GM12878 (cell line): ENCODE results near the gene KRT6B. TPM values are rescaled to one million over a fixed set of nuclear protein-coding genes. Genes with fewer than 3 reads are reported as not detected.

Source experiments
- ATAC-seq: fragments of 200-7000 bp; cut with Tn5 transposase; 3 replicates; pipeline ENCODE4 v1.9.1; 2020; ENCODE audit warnings: mild to moderate bottlenecking, moderate library complexity
- BruUV-seq: library from RNA; stranded (reverse); fragments of 400-500 nt; replicated peaks from 2 replicates; lab custom pipeline; 2021; lab: Mats Ljungman, UMichigan
- CTCF ChIA-PET: fragments of 300-600 bp; sonication (Branson Sonifier 250); formaldehyde crosslinking; extraction: SDS; loops from one replicate; lab custom pipeline; 2021; ENCODE audit warnings: inconsistent platforms; lab: Yijun Ruan, JAX
- POLR2A ChIA-PET: fragments of 350-600 bp; formaldehyde crosslinking; extraction: SDS; loops from one replicate; lab custom pipeline; 2021; ENCODE audit warnings: inconsistent platforms; lab: Charles Lee
- RAD21 ChIA-PET: fragments of 300-600 bp; sonication (Branson Sonifier 250); formaldehyde crosslinking; loops from one replicate; lab custom pipeline; 2023; ENCODE audit warnings: antibody characterized with exemption; ENCODE audit not compliant: unreplicated experiment; lab: Charles Lee
- SMC1A ChIA-PET: fragments of 300-600 bp; sonication (Branson Sonifier 250); formaldehyde crosslinking; loops from one replicate; lab custom pipeline; 2023; ENCODE audit not compliant: unreplicated experiment, uncharacterized antibody; lab: Charles Lee
- DNase-seq: peaks from one replicate; pipeline ENCODE4 v3.0.0-alpha.2; 2011; ENCODE audit warnings: low read depth, low spot score
- FAIRE-seq: peaks from 3 replicates; lab custom pipeline; 2011; peaks lifted over from hg19 to GRCh38; lab: Jason Lieb, UNC
- H2AFZ ChIP-seq: 2 replicates; pipeline ENCODE4 v1.6.0; 2011; ENCODE audit warnings: low read depth, low read length, control low read depth; ENCODE audit not compliant: control insufficient read depth
- H3K27ac ChIP-seq: 2 replicates; pipeline ENCODE4 v1.5.1; 2011; ENCODE audit warnings: control low read depth; ENCODE audit not compliant: control insufficient read depth, insufficient read depth
- H3K27me3 ChIP-seq, 2 experiments: replicated peaks in 1 of 2; 2 replicates each; pipeline versions ENCODE4 v1.6.0 to v1.6.1; 2011; ENCODE audit warnings: low read length in 1 of 2; ENCODE audit not compliant: control insufficient read depth in 2 of 2, insufficient read depth in 2 of 2
- H3K36me3 ChIP-seq, 2 experiments: 2 replicates each; pipeline ENCODE4 v1.5.1; 2011; ENCODE audit warnings: low read length in 1 of 2; ENCODE audit not compliant: control insufficient read depth in 2 of 2, insufficient read depth in 2 of 2
- H3K4me1 ChIP-seq: 2 replicates; pipeline ENCODE4 v1.6.1; 2011; ENCODE audit warnings: mild to moderate bottlenecking, low read length, moderate library complexity, mixed read lengths; ENCODE audit not compliant: control insufficient read depth, insufficient read depth
- H3K4me2 ChIP-seq: 2 replicates; pipeline ENCODE4 v1.6.0; 2011; ENCODE audit warnings: control low read depth; ENCODE audit not compliant: control insufficient read depth, insufficient read depth
- H3K4me3 ChIP-seq: fragments of 200-600 bp; sonication (generic); 2 replicates; pipeline ENCODE4 v1.5.1; 2016
- H3K79me2 ChIP-seq: 2 replicates; pipeline ENCODE4 v1.6.0; 2011; ENCODE audit warnings: low read length; ENCODE audit not compliant: control insufficient read depth, insufficient read depth
- H3K9ac ChIP-seq: 2 replicates; pipeline ENCODE4 v1.8.0; 2011; ENCODE audit warnings: low read length, control low read depth, mixed read lengths; ENCODE audit not compliant: control insufficient read depth, insufficient read depth
- H3K9me3 ChIP-seq: replicated peaks from 3 replicates; pipeline ENCODE4 v1.5.1; 2011; ENCODE audit warnings: mild to moderate bottlenecking, low read length; ENCODE audit not compliant: control insufficient read depth, insufficient read depth
- H4K20me1 ChIP-seq: 2 replicates; pipeline ENCODE4 v1.6.0; 2011; ENCODE audit not compliant: control insufficient read depth, insufficient read depth
- BHLHE40 ChIP-seq, 2 experiments: fragments of 450-650 bp in 1 of 2; IDR thresholded peaks; 2 replicates each; pipeline ENCODE4 v1.6.1; 2011 to 2017; ENCODE audit warnings: low read depth in 2 of 2, borderline replicate concordance in 1 of 2, improper control_type of control experiment in 1 of 2, low read length in 1 of 2, mild to moderate bottlenecking in 1 of 2
- CEBPB ChIP-seq, 2 experiments: fragments of 150-350 bp in 1 of 2; IDR thresholded peaks; 2 replicates each; pipeline ENCODE4 v1.6.1; 2012 to 2014; ENCODE audit warnings: low read depth in 2 of 2, low read length in 2 of 2, borderline replicate concordance in 1 of 2, inconsistent platforms in 1 of 2
- RB1 ChIP-seq: fragments of 450-650 bp; formaldehyde crosslinking; IDR thresholded peaks from 2 replicates; pipeline ENCODE4 v1.6.1; 2017; ENCODE audit warnings: mild to moderate bottlenecking, borderline replicate concordance
- SREBF2 ChIP-seq: IDR thresholded peaks from 2 replicates; pipeline ENCODE4 v1.6.1; 2012; ENCODE audit warnings: mild to moderate bottlenecking, low read length
- TCF7 ChIP-seq: IDR thresholded peaks from 2 replicates; pipeline ENCODE4 v1.6.1; 2014; ENCODE audit warnings: antibody characterized with exemption, borderline replicate concordance
- WGBS: methylation state at CpG from one replicate; pipeline ENCODE4 v1.1.6; 2016; ENCODE audit warnings: low lambda C conversion rate; ENCODE audit not compliant: insufficient replicate concordance, insufficient coverage; ENCODE audit errors: missing lambda C conversion rate; 5-methylcytosine and 5-hydroxymethylcytosine counted together
- in situ Hi-C: fragments of 300-500 bp; cut with MboI; formaldehyde crosslinking; loops from 9 replicates; pipeline ENCODE4 v1.14.3; 2018; ENCODE audit warnings: mixed read lengths
- intact Hi-C: fragments of 100-400 bp; cut with micrococcal nuclease; formaldehyde crosslinking; loops from one replicate; pipeline ENCODE4 v1.14.2; 2022; ENCODE audit not compliant: unreplicated experiment
- polyA plus RNA-seq, 11 experiments: library from polyadenylated mRNA; depleted of rRNA in 4 of 11; unstranded in 6 of 11; stranded (reverse) in 5 of 11; fragments of >200 nt; fragmentation: Nextera tagmentation in 4 of 11; fragmentation: Illumina TruSeq in 1 of 11; extraction: Ambion mirVana in 4 of 11; extraction: Trizol in 1 of 11; gene quantifications; 1 replicate in 1 of 11; 2 replicates in 10 of 11; pipeline versions ENCODE4 v1.2.1 to v1.2.3, GENCODE V29; 2011 to 2016; ENCODE audit warnings: inconsistent platforms in 2 of 11, missing spikeins in 2 of 11, low read depth in 1 of 11
- total RNA-seq, 4 experiments: library from RNA; depleted of rRNA in 3 of 4; stranded (reverse); fragments of >200 nt in 3 of 4; fragmentation: Illumina TruSeq in 1 of 4; extraction: Trizol in 1 of 4; gene quantifications; 2 replicates each; pipeline versions ENCODE4 v1.2.1 to v1.2.3, GENCODE V29; 2013 to 2021
- TF ChIP-seq, protein P1 (sequence below): fragments of 450-650 bp; formaldehyde crosslinking; IDR thresholded peaks from 2 replicates; pipeline ENCODE4 v1.5.0; 2022; ENCODE audit warnings: mild to moderate bottlenecking, missing genetic modification characterization
- TF ChIP-seq, protein P2 (sequence below): fragments of 450-650 bp; IDR thresholded peaks from 2 replicates; pipeline ENCODE4 v1.6.1; 2017; ENCODE audit warnings: mild to moderate bottlenecking, low read depth, inconsistent platforms; ENCODE audit not compliant: poor library complexity, severe bottlenecking
- TF ChIP-seq, protein P3 (sequence below): IDR thresholded peaks from 2 replicates; pipeline ENCODE4 v1.6.1; 2011; ENCODE audit warnings: low read depth, low read length, improper control_type of control experiment, borderline replicate concordance

The KRT6B gene
- total and polyA plus RNA-seq, 10 of the 15 experiments (the other 5 are each of a cell fraction or from before 2014, with no cell fraction given): 0.07 TPM; not detected in 9

GRCh38 chr12:52423661-52424500 lies 28.1 kb downstream of the KRT6B start:
- H2AFZ ChIP-seq: no peak overlapping the region
- H3K36me3 ChIP-seq: no peaks in the 10 kb centered on the region
- ATAC-seq (no peak), DNase-seq (no peak), FAIRE-seq (no peak)
- H3K79me2 ChIP-seq: no peaks in the 10 kb centered on the region
- ChIA-PET SMC1A (no interaction called here), RAD21 (no interaction called here), CTCF (no interaction called here), POLR2A (no interaction called here)
- intact Hi-C loops (no loop called here), in situ Hi-C loops (no loop called here)
- no peaks in the 10 kb centered on the region for H3K9me3 ChIP-seq
- H3K27ac ChIP-seq: no peak overlapping the region
- H4K20me1 ChIP-seq: no peaks in the 10 kb centered on the region
- H3K4me1 ChIP-seq: no peaks in the 10 kb centered on the region
- H3K9ac ChIP-seq: no peak overlapping the region
- peaks cover 4% of the 10 kb centered on the region in 2 experiments; a peak in 3 of 4 replicates for H3K27me3 ChIP-seq
- 34% methylated on average over 11 of the region's 11 CpGs for WGBS
- TF ChIP-seq TCF7: no peak
- no peak for TF ChIP-seq BHLHE40 (IDR thresholded peaks at IDR 0.05; ENCODE audit: borderline replicate concordance in 1 of 2, low read depth in 2 of 2, low read length in 1 of 2)
- TF ChIP-seq RB1: no peak
- BruUV-seq: no TSS peak
- no peak overlapping the region for H3K4me3 ChIP-seq
- no peak overlapping the region for H3K4me2 ChIP-seq

DNA sequence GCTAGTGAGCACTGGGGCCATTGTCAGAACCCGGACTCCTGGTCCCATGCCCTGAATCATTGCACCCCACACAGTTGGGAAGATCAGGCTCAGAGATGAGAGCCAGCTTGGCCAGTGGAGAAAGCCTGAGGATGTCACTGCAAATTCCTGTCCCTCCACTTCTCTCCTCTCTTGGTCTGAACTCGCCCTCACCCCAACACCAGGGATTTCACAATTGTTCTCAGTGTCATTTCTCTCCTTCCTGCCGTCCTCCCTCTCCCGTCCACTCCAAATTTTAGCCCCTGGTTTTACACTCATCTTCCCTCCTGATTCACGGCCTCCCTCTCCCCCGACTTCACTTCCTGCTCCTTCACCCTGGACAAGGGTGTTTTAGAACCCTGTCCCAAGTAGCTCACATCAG lies 28.9 kb downstream of the KRT6B start:
- BruUV-seq: no TSS peak
- TF ChIP-seq SREBF2 (no peak), CEBPB (IDR thresholded peaks at IDR 0.05; ENCODE audit: borderline replicate concordance in 1 of 2, low read depth in 2 of 2, low read length in 2 of 2) (no peak)
- TF ChIP-seq, protein P1, sequence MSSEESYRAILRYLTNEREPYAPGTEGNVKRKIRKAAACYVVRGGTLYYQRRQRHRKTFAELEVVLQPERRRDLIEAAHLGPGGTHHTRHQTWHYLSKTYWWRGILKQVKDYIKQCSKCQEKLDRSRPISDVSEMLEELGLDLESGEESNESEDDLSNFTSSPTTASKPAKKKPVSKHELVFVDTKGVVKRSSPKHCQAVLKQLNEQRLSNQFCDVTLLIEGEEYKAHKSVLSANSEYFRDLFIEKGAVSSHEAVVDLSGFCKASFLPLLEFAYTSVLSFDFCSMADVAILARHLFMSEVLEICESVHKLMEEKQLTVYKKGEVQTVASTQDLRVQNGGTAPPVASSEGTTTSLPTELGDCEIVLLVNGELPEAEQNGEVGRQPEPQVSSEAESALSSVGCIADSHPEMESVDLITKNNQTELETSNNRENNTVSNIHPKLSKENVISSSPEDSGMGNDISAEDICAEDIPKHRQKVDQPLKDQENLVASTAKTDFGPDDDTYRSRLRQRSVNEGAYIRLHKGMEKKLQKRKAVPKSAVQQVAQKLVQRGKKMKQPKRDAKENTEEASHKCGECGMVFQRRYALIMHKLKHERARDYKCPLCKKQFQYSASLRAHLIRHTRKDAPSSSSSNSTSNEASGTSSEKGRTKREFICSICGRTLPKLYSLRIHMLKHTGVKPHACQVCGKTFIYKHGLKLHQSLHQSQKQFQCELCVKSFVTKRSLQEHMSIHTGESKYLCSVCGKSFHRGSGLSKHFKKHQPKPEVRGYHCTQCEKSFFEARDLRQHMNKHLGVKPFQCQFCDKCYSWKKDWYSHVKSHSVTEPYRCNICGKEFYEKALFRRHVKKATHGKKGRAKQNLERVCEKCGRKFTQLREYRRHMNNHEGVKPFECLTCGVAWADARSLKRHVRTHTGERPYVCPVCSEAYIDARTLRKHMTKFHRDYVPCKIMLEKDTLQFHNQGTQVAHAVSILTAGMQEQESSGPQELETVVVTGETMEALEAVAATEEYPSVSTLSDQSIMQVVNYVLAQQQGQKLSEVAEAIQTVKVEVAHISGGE (CRISPR knock-in tag): no peak
- TF ChIP-seq, protein P2, sequence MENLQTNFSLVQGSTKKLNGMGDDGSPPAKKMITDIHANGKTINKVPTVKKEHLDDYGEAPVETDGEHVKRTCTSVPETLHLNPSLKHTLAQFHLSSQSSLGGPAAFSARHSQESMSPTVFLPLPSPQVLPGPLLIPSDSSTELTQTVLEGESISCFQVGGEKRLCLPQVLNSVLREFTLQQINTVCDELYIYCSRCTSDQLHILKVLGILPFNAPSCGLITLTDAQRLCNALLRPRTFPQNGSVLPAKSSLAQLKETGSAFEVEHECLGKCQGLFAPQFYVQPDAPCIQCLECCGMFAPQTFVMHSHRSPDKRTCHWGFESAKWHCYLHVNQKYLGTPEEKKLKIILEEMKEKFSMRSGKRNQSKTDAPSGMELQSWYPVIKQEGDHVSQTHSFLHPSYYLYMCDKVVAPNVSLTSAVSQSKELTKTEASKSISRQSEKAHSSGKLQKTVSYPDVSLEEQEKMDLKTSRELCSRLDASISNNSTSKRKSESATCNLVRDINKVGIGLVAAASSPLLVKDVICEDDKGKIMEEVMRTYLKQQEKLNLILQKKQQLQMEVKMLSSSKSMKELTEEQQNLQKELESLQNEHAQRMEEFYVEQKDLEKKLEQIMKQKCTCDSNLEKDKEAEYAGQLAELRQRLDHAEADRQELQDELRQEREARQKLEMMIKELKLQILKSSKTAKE: no peak
- TF ChIP-seq, protein P3, sequence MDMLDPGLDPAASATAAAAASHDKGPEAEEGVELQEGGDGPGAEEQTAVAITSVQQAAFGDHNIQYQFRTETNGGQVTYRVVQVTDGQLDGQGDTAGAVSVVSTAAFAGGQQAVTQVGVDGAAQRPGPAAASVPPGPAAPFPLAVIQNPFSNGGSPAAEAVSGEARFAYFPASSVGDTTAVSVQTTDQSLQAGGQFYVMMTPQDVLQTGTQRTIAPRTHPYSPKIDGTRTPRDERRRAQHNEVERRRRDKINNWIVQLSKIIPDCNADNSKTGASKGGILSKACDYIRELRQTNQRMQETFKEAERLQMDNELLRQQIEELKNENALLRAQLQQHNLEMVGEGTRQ: no peak

More for the DNA sequence above, 28.9 kb downstream of the KRT6B start:
- Histone ChIP-seq H3K9ac (no peak overlapping the region), H3K36me3 (no peaks in the 10 kb centered on the region), H3K4me1 (no peaks in the 10 kb centered on the region), H4K20me1 (no peaks in the 10 kb centered on the region), H3K9me3 (no peaks in the 10 kb centered on the region), H3K27ac (no peak overlapping the region), H3K27me3 (peaks cover 4% of the 10 kb centered on the region in 2 experiments; a peak in 3 of 4 replicates), H3K79me2 (no peaks in the 10 kb centered on the region), H3K4me2 (no peak overlapping the region), H3K4me3 (no peak overlapping the region), H2AFZ (no peak overlapping the region)
- RAD21 ChIA-PET: no interaction called here
- FAIRE-seq (no peak), DNase-seq (no peak), ATAC-seq (no peak)
- in situ Hi-C loops (no loop called here), intact Hi-C loops (no loop called here)
- SMC1A ChIA-PET: no interaction called here
- WGBS: 0% methylated on average over 6 of the region's 6 CpGs
- CTCF ChIA-PET: no interaction called here
- POLR2A ChIA-PET: no interaction called here
